ENCODE results near the gene CAMK1D. TPM values are rescaled to one million over a fixed set of nuclear protein-coding genes. Genes with fewer than 3 reads are reported as not detected.

CAMK1D gene
- total RNA-seq, 1 donor from 2014 or later, result 58.8 TPM

DNA sequence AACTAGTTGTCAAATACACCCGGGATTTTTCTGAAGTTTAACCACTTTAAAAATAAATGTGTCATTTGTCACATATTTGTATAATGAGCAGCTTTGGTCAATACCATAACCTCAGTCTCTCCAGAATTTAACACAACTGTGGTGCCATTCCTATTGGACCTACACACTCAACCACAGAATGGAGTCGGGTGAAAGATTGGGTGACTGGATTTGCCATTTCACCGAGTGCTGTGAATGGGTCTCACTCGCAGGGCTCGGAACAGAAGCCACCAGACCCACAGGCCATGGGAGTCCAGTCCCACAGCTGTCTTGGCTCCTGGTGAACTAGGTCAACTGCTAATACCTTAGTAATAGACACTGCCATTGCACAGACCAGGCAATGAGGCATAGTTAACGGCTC, 353.8 kb downstream of the CAMK1D start:
- POLR2A ChIA-PET, result no interaction called here
- Mint-ChIP-seq H3K36me3 (ENCODE audit: low read depth) (peaks cover 42% of the 10 kb centered on the region), H3K9me3 (peaks cover 3% of the 10 kb centered on the region), H3K4me3 (no peak overlapping the region), H3K4me1 (peaks cover 12% of the 10 kb centered on the region), H3K27ac (no peak overlapping the region), H3K27me3 (no peaks in the 10 kb centered on the region)
- DNase-seq (no peak), ATAC-seq (ENCODE audit: low read depth) (no peak)
- CTCF ChIA-PET, result no interaction called here
- intact Hi-C loops (cut with micrococcal nuclease), result no loop called here
- TF ChIP-seq, protein P1, sequence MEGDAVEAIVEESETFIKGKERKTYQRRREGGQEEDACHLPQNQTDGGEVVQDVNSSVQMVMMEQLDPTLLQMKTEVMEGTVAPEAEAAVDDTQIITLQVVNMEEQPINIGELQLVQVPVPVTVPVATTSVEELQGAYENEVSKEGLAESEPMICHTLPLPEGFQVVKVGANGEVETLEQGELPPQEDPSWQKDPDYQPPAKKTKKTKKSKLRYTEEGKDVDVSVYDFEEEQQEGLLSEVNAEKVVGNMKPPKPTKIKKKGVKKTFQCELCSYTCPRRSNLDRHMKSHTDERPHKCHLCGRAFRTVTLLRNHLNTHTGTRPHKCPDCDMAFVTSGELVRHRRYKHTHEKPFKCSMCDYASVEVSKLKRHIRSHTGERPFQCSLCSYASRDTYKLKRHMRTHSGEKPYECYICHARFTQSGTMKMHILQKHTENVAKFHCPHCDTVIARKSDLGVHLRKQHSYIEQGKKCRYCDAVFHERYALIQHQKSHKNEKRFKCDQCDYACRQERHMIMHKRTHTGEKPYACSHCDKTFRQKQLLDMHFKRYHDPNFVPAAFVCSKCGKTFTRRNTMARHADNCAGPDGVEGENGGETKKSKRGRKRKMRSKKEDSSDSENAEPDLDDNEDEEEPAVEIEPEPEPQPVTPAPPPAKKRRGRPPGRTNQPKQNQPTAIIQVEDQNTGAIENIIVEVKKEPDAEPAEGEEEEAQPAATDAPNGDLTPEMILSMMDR (IDR thresholded peaks at IDR 0.05), result no peak

DNA sequence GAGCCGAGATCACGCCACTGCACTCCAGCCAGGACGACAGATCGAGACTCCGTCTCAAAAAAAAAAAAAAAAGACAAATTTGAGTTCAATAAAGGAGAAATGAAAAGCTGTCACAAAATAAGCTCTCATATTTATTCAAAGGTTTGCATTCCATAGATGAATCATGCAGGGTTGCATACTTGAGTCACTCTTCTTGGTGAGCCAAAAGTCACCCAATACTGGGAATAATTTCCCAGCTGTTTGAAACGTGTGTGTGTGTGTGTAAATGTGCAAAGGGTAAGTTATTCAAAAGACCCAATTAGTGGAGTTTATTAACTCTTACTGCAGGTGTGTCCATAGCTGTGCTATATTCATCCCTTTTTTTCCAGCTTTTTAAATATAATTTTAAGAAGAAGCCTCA, 354.5 kb downstream of the CAMK1D start:
- Mint-ChIP-seq H3K36me3 (ENCODE audit: low read depth) (peaks cover 40% of the 10 kb centered on the region), H3K27me3 (no peaks in the 10 kb centered on the region), H3K9me3 (peaks cover 3% of the 10 kb centered on the region), H3K4me1 (peaks cover 12% of the 10 kb centered on the region), H3K4me3 (no peak overlapping the region), H3K27ac (no peak overlapping the region)
- intact Hi-C loops (cut with micrococcal nuclease), result no loop called here
- TF ChIP-seq, protein P1 (IDR thresholded peaks at IDR 0.05), result no peak
- CTCF ChIA-PET, result no interaction called here
- ATAC-seq (ENCODE audit: low read depth) (no peak), DNase-seq (no peak)
- POLR2A ChIA-PET, result no interaction called here

DNA sequence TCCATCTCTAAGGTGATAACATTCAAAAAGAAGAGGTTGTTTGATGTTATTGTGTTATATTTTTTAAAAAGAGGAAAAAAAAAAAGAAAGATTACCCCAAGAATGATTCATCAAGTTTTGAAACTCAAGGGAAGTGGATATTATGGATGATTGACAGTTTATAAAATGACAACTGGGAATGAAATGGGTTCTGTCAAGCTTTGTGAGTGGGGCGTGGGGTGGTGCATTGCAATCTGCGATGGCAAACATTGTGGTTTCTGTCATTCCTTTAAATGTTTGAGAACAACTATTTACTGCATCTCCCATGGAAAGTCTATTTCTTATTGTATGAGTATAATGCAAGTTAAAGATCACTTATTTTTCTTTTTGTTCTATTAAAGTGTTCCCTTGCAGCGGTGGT, 355.1 kb downstream of the CAMK1D start:
- intact Hi-C loops (cut with micrococcal nuclease), result no loop called here
- DNase-seq (no peak), ATAC-seq (ENCODE audit: low read depth) (no peak)
- TF ChIP-seq, protein P1 (IDR thresholded peaks at IDR 0.05), result no peak
- H3K27ac Mint-ChIP-seq, result peak overlapping the region; percentile 24
- peaks cover 3% of the 10 kb centered on the region for H3K9me3 Mint-ChIP-seq
- H3K27me3 Mint-ChIP-seq, result no peaks in the 10 kb centered on the region
- no peak overlapping the region for H3K4me3 Mint-ChIP-seq
- ChIA-PET POLR2A (interaction anchor here (0.7 kb wide), 1 partner anchor 88 kb away, joined by 3 read pairs; no protein-coding TSS in a partner anchor), CTCF (no interaction called here)
- peaks cover 33% of the 10 kb centered on the region for H3K36me3 Mint-ChIP-seq (ENCODE audit: low read depth)
- H3K4me1 Mint-ChIP-seq, result peaks cover 12% of the 10 kb centered on the region

DNA sequence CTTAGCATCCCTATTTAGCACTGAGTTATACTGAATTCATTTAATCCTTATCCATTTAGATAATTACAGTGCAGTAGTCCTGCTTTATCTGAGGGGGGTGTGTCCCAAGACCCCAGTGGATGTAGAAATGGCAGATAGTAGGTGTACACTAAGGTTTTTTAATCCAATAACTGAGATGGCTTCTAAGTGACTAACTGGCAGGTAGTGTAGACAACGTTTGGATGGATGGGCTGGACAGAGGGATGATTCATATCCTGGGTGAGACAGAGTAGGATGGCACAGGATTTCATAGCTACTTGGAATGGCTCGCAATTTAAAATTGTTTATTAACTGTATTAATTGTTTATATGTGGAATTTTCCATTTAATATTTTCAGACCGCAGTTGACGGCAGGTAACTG, 356.6 kb downstream of the CAMK1D start:
- POLR2A ChIA-PET, result no interaction called here
- CTCF ChIA-PET, result interaction anchor here (0.6 kb wide), 1 partner anchor 1279 kb away, joined by 4 read pairs; no protein-coding TSS in a partner anchor
- H3K27ac Mint-ChIP-seq, result no peak overlapping the region
- H3K27me3 Mint-ChIP-seq, result no peaks in the 10 kb centered on the region
- TF ChIP-seq, protein P1 (IDR thresholded peaks at IDR 0.05), result no peak
- intact Hi-C loops (cut with micrococcal nuclease), result no loop called here
- H3K9me3 Mint-ChIP-seq, result no peaks in the 10 kb centered on the region
- no peak overlapping the region for H3K4me3 Mint-ChIP-seq
- ATAC-seq (ENCODE audit: low read depth) (no peak), DNase-seq (no peak)
- H3K36me3 Mint-ChIP-seq (ENCODE audit: low read depth), result peaks cover 21% of the 10 kb centered on the region
- peaks cover 16% of the 10 kb centered on the region for H3K4me1 Mint-ChIP-seq

DNA sequence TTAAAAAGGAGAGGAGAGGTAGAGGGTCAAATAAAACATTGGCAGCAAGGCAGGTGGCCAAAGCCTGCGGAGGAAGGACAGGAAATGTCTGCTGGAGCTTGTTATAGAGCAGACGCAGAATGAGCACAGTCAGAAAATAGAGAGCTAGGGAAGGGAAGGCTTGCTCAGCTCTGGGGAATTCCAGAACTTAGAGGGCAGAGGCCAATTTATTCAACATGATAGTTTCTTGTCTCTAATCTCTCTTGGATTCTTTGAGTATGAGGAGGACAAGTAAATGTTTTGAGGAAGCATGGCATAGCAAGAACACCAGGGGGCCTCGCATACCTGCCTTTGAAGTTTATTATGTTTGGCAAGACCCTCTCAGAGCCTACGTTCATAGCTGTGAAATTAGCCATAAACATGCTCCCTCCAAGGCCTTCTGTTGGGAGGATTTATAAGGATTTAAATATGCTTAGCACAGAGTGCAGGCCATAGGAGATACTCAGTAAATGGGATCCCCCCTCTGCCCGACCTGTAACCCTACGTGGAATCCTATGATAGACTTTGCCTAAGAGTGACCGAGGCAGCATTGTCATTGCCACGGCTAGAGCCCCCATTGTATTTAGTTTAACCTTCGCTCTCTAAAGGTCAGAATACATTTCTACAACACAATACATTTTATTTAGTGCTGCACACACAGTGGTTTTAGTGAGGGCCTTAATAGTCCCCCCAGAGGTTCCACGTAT, 358.3 kb downstream of the CAMK1D start:
- Mint-ChIP-seq H3K36me3 (ENCODE audit: low read depth) (peaks cover 12% of the 10 kb centered on the region), H3K27ac (peak overlapping the region; percentile 43), H3K4me1 (peaks cover 23% of the 10 kb centered on the region), H3K9me3 (no peaks in the 10 kb centered on the region), H3K27me3 (no peaks in the 10 kb centered on the region), H3K4me3 (no peak overlapping the region)
- ChIA-PET POLR2A (no interaction called here), CTCF (interaction anchor here (0.8 to 1.9 kb wide), 8 partner anchors 42 to 493 kb away, joined by 3 to 11 read pairs (median 4); no protein-coding TSS in a partner anchor)
- TF ChIP-seq, protein P1 (IDR thresholded peaks at IDR 0.05), result no peak
- ATAC-seq (ENCODE audit: low read depth), result peak; percentile 47
- intact Hi-C loops (cut with micrococcal nuclease), result loop anchor here (1.0 kb wide), 2 partner anchors 195 to 392 kb away; no protein-coding TSS in a partner anchor
- no peak for DNase-seq

Data from activated B cell treated with CpG ODN at 0.5 μM for 24 hours (primary cell).